ENCODE results near the gene PSMD11.

- TF ChIP-seq CTCF (optimal IDR thresholded peaks at IDR 0.05 in 1 of 3, IDR thresholded peaks at IDR 0.05 in 1 of 3, conservative IDR thresholded peaks at IDR 0.05 in 1 of 3; ENCODE audit: extremely low read depth in 1 of 3, insufficient read depth in 2 of 3, low read length in 3 of 3) (no peak), EZH2 (IDR thresholded peaks at IDR 0.05; ENCODE audit: low read length) (no peak)
These were observed 50.5 kb downstream of the PSMD11 start for GRCh38 chr17:32494621-32495358.
